ACC112 (cell line): Measurements from ENCODE around the gene HERC5.
"Not testable (repeated sequence)": the region's sequence is repeated elsewhere in the genome, so short reads cannot be mapped to it uniquely, and the experiment has no call there.

Source experiments
- H2AFZ ChIP-seq: fragments of 200-600 bp; sonication (generic); one replicate; pipeline ENCODE4 v1.6.0; 2017; ENCODE audit warnings: antibody characterized with exemption, low read length; ENCODE audit not compliant: unreplicated experiment
- H3K27ac ChIP-seq: fragments of 200-600 bp; sonication (generic); 2 replicates; pipeline ENCODE4 v1.5.1; 2014; ENCODE audit warnings: low read depth, mild to moderate bottlenecking, antibody characterized with exemption, low read length, moderate library complexity
- H3K27me3 ChIP-seq: fragments of 200-600 bp; sonication (generic); 2 replicates; pipeline ENCODE4 v1.6.1; 2014; ENCODE audit warnings: mild to moderate bottlenecking, antibody characterized with exemption, low read length, moderate library complexity, mixed read lengths; ENCODE audit not compliant: insufficient read depth
- H3K36me3 ChIP-seq: fragments of 200-600 bp; sonication (generic); 2 replicates; pipeline ENCODE4 v1.6.1; 2016; ENCODE audit warnings: mild to moderate bottlenecking, antibody characterized with exemption, low read length, moderate library complexity, mixed read lengths; ENCODE audit not compliant: insufficient read depth
- H3K4me1 ChIP-seq: fragments of 200-600 bp; sonication (generic); one replicate; pipeline ENCODE4 v1.6.1; 2016; ENCODE audit warnings: low read length, mixed read lengths; ENCODE audit not compliant: insufficient read depth, unreplicated experiment, control insufficient read depth
- H3K4me3 ChIP-seq: fragments of 200-600 bp; sonication (generic); 2 replicates; pipeline ENCODE4 v1.5.1; 2014; ENCODE audit warnings: mild to moderate bottlenecking, low read depth, low read length
- H3K79me2 ChIP-seq: fragments of 200-600 bp; sonication (generic); one replicate; pipeline ENCODE4 v1.6.0; 2016; ENCODE audit warnings: low read length; ENCODE audit not compliant: control insufficient read depth, unreplicated experiment, insufficient read depth

Gene HERC5

GRCh38 chr4:88447371-88448095 is 9.4 kb upstream of the HERC5 start:
- no peak overlapping the region for H3K4me3 ChIP-seq
- H3K27ac ChIP-seq, result no peak overlapping the region
- H3K4me1 ChIP-seq, result peaks cover 4% of the 10 kb centered on the region
- H3K36me3 ChIP-seq, result peaks cover 9% of the 10 kb centered on the region
- no peaks in the 10 kb centered on the region for H3K79me2 ChIP-seq
- H2AFZ ChIP-seq, result no peak overlapping the region
- no peaks in the 10 kb centered on the region for H3K27me3 ChIP-seq

DNA sequence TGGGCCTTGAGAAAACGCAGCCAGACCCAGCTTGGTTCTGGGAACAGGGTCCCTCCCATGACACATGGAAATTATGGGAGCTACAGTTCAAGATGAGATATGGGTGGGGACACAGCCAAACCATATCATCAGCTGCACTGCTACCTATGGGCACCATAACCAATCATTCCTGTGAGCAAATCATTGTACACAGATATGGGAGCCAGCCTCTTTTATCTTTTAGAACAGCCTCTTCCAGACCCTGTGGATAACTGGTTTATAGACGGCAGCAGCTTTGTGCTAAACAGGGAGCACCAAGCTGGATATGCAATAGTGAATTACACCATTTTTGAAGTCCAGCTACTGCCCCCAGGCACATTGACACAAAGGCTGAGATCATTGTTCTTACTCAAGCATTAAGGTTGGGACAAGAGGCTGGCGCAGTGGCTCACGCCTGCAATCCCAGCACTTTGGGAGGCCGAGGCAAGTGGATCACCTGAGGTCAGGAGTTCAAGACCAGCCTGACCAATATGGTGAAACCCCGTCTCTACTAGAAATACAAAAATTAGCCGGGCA is 8.6 kb upstream of the HERC5 start:
- H3K4me3 ChIP-seq, H3K79me2 ChIP-seq, H3K27ac ChIP-seq, H3K4me1 ChIP-seq, H3K36me3 ChIP-seq, H2AFZ ChIP-seq, H3K27me3 ChIP-seq: not testable (repeated sequence)

DNA sequence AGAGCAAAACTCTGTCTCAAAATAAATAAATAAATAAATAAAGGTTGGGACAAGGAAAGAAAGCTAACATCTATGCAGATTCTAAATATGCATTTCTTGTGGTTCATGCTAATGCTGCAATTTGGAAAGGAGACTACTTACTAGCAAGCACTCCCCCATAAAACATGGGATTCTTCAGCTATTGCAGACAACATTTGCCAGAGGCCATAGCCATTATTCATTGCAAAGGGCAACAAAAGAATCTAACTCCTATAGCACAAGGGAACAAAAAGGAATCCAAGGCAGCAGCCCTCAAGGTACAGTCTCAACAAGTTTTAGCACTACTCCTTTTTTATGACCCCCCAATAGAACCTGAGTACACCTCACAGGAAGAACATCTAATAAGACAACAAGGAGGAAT is 8.0 kb upstream of the HERC5 start:
- H3K79me2 ChIP-seq, result no peaks in the 10 kb centered on the region
- H3K4me1 ChIP-seq, result peaks cover 4% of the 10 kb centered on the region
- no peaks in the 10 kb centered on the region for H3K27me3 ChIP-seq
- no peak overlapping the region for H2AFZ ChIP-seq
- no peak overlapping the region for H3K27ac ChIP-seq
- H3K36me3 ChIP-seq, result no peaks in the 10 kb centered on the region
- no peak overlapping the region for H3K4me3 ChIP-seq

GRCh38 chr4:88449290-88449689 is 7.6 kb upstream of the HERC5 start:
- H3K27ac ChIP-seq, result no peak overlapping the region

DNA sequence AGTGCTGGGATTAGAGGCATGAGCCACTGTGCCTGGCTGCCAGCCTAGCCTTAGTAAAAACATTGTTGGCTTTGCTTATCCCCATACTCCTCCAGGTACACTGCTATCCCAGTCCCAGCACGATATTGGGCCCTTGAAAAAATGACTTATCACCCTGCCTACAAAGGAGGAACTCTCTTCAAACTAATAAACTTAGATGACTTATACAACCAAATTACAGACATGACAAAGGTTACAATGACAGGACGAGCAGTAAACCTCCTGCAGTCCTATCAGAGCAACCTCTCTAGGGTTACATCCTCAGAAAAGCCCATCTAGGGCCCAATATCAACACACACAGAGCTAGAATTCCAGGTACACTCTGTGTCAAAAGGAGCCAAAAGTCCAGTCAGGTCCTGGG is 5.7 kb upstream of the HERC5 start:
- Histone ChIP-seq H3K36me3 (no peaks in the 10 kb centered on the region), H3K4me3 (no peak overlapping the region), H3K4me1 (peaks cover 18% of the 10 kb centered on the region), H3K79me2 (no peaks in the 10 kb centered on the region), H3K27ac (no peak overlapping the region), H2AFZ (no peak overlapping the region), H3K27me3 (no peaks in the 10 kb centered on the region)

More at GRCh38 chr4:88449290-88449689, 7.6 kb upstream of the HERC5 start:
- H3K36me3 ChIP-seq, result no peaks in the 10 kb centered on the region
- H2AFZ ChIP-seq, result no peak overlapping the region
- no peak overlapping the region for H3K4me3 ChIP-seq
- H3K79me2 ChIP-seq, result no peaks in the 10 kb centered on the region
- no peaks in the 10 kb centered on the region for H3K27me3 ChIP-seq
- peaks cover 4% of the 10 kb centered on the region for H3K4me1 ChIP-seq

GRCh38 chr4:88452912-88453311 is 4.0 kb upstream of the HERC5 start:
- Histone ChIP-seq H3K27me3 (no peaks in the 10 kb centered on the region), H3K27ac (no peak overlapping the region), H3K4me3 (no peak overlapping the region), H3K79me2 (peaks cover 5% of the 10 kb centered on the region), H3K36me3 (no peaks in the 10 kb centered on the region), H2AFZ (no peak overlapping the region), H3K4me1 (peaks cover 18% of the 10 kb centered on the region)

GRCh38 chr4:88457307-88458103 is 586 bp downstream of the HERC5 start:
- Histone ChIP-seq H3K4me3 (peak overlapping the region; percentile 81), H3K79me2 (peaks cover 17% of the 10 kb centered on the region), H3K27ac (no peak overlapping the region; the same call in 1 of the 2 replicates), H2AFZ (peak overlapping the region; percentile 52), H3K36me3 (peaks cover 13% of the 10 kb centered on the region), H3K27me3 (no peaks in the 10 kb centered on the region), H3K4me1 (peaks cover 26% of the 10 kb centered on the region)

DNA sequence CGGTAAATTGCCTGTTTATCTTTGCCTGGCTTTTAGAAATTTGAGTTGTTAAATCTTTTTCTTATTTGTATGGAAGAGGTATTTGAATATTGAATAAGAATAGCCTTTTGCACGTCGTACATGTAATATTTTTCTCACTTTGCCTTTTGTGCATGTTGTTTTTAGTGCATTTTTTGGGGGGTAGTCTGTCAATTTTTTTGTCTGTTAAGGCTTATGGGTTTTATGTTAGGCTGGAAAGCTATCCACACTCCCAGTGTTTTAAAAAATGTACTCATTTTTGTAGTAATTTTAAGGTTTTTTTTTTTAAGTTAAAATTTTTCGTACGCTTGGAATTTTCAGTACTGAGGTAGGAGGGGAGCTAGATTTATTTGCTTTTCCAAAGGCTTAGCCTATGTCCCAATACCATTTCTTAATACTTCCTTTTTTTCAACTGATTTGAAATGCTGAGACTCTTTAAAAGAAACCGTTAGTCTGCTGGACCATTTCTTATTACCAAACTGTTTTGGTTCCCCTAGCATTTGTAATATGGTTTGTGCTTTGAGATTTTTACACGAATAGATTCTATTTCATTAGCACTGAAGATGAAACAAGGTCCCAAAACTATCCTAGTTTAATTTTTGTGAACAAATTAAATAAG is 1.3 kb downstream of the HERC5 start:
- H3K27ac ChIP-seq, result no peak overlapping the region
- peaks cover 17% of the 10 kb centered on the region for H3K79me2 ChIP-seq
- no peak overlapping the region for H2AFZ ChIP-seq
- H3K36me3 ChIP-seq, result peaks cover 19% of the 10 kb centered on the region
- peaks cover 26% of the 10 kb centered on the region for H3K4me1 ChIP-seq
- H3K27me3 ChIP-seq, result no peaks in the 10 kb centered on the region
- H3K4me3 ChIP-seq, result peak overlapping the region; percentile 81

GRCh38 chr4:88465653-88466192 is 8.8 kb downstream of the HERC5 start:
- no peak overlapping the region for H3K4me3 ChIP-seq
- H2AFZ ChIP-seq, result no peak overlapping the region

GRCh38 chr4:88467392-88467791 is 10.5 kb downstream of the HERC5 start:
- Histone ChIP-seq H2AFZ (no peak overlapping the region), H3K36me3 (peaks cover 60% of the 10 kb centered on the region), H3K4me3 (no peak overlapping the region), H3K27ac (no peak overlapping the region), H3K4me1 (peaks cover 7% of the 10 kb centered on the region), H3K27me3 (no peaks in the 10 kb centered on the region), H3K79me2 (no peaks in the 10 kb centered on the region)

More at GRCh38 chr4:88465653-88466192, 8.8 kb downstream of the HERC5 start:
- Histone ChIP-seq H3K4me1 (peaks cover 10% of the 10 kb centered on the region), H3K27me3 (no peaks in the 10 kb centered on the region), H3K79me2 (no peaks in the 10 kb centered on the region), H3K27ac (no peak overlapping the region), H3K36me3 (peaks cover 65% of the 10 kb centered on the region)
